Nephron (organoid): ENCODE data around the gene ZNF280C.
A peak's percentile ranks its signal among the peaks of the same experiment; 100 is the strongest.
"Not testable (repeated sequence)": the region's sequence is repeated elsewhere in the genome, so short reads cannot be mapped to it uniquely, and the experiment has no call there.

Experiments used
- H3K27ac Mint-ChIP-seq, 3 experiments: 2 replicates each; pipeline ENCODE4 v1.8.0; 2020; ENCODE audit warnings: mixed read lengths in 3 of 3, mild to moderate bottlenecking in 2 of 3, moderate library complexity in 1 of 3
- H3K27me3 Mint-ChIP-seq: 2 replicates; pipeline ENCODE4 v1.8.0; 2021; ENCODE audit warnings: low read depth, mild to moderate bottlenecking, moderate library complexity, mixed read lengths
- H3K36me3 Mint-ChIP-seq: 2 replicates; pipeline ENCODE4 v1.8.0; 2020; ENCODE audit warnings: low read depth, mixed read lengths
- H3K4me1 Mint-ChIP-seq: 2 replicates; pipeline ENCODE4 v1.8.0; 2020; ENCODE audit warnings: mixed read lengths
- H3K4me3 Mint-ChIP-seq, 3 experiments: 2 replicates each; pipeline ENCODE4 v1.8.0; 2020; ENCODE audit warnings: mild to moderate bottlenecking in 3 of 3, mixed read lengths in 3 of 3, moderate library complexity in 2 of 3
- H3K9me3 Mint-ChIP-seq: 2 replicates; pipeline ENCODE4 v1.8.0; 2020; ENCODE audit warnings: mixed read lengths
- CTCF ChIP-seq, 3 experiments: fragments of 200-600 bp; sonication (generic); IDR thresholded peaks; one replicate each; pipeline ENCODE4 v1.5.0; 2021; ENCODE audit warnings: antibody characterized with exemption in 3 of 3; ENCODE audit not compliant: unreplicated experiment in 3 of 3

Gene ZNF280C

GRCh38 chrX:130285710-130286109 lies 17.0 kb upstream of the ZNF280C start:
- Mint-ChIP-seq H3K36me3 (no peaks in the 10 kb centered on the region), H3K4me1 (peaks cover 6% of the 10 kb centered on the region)

GRCh38 chrX:130285069-130285620 lies 16.4 kb upstream of the ZNF280C start:
- H3K27me3 Mint-ChIP-seq, result no peaks in the 10 kb centered on the region
- no peak for TF ChIP-seq CTCF (IDR thresholded peaks at IDR 0.05; ENCODE audit: unreplicated experiment in 3 of 3)

More at GRCh38 chrX:130285710-130286109, 17.0 kb upstream of the ZNF280C start:
- Mint-ChIP-seq H3K27me3 (no peaks in the 10 kb centered on the region), H3K27ac (no peak overlapping the region), H3K4me3 (no peak overlapping the region), H3K9me3 (peaks cover 5% of the 10 kb centered on the region)
- TF ChIP-seq CTCF (IDR thresholded peaks at IDR 0.05; ENCODE audit: unreplicated experiment in 3 of 3), result no peak

GRCh38 chrX:130282151-130282550 lies 13.5 kb upstream of the ZNF280C start:
- TF ChIP-seq CTCF (IDR thresholded peaks at IDR 0.05; ENCODE audit: unreplicated experiment in 3 of 3), result no peak
- peaks cover 8% of the 10 kb centered on the region for H3K27me3 Mint-ChIP-seq
- H3K9me3 Mint-ChIP-seq, result peaks cover 2% of the 10 kb centered on the region
- peaks cover 6% of the 10 kb centered on the region for H3K4me1 Mint-ChIP-seq
- no peak overlapping the region for H3K4me3 Mint-ChIP-seq
- no peak overlapping the region for H3K27ac Mint-ChIP-seq
- H3K36me3 Mint-ChIP-seq, result no peaks in the 10 kb centered on the region

More at GRCh38 chrX:130285069-130285620, 16.4 kb upstream of the ZNF280C start:
- Mint-ChIP-seq H3K4me3 (no peak overlapping the region), H3K27ac (no peak overlapping the region), H3K9me3 (peaks cover 2% of the 10 kb centered on the region), H3K4me1 (peaks cover 6% of the 10 kb centered on the region), H3K36me3 (no peaks in the 10 kb centered on the region)

GRCh38 chrX:130280901-130281300 lies 12.2 kb upstream of the ZNF280C start:
- Mint-ChIP-seq H3K9me3 (peaks cover 2% of the 10 kb centered on the region), H3K36me3 (no peaks in the 10 kb centered on the region), H3K4me3 (no peak overlapping the region), H3K4me1 (peaks cover 6% of the 10 kb centered on the region), H3K27me3 (peaks cover 8% of the 10 kb centered on the region), H3K27ac (no peak overlapping the region)
- no peak for TF ChIP-seq CTCF (IDR thresholded peaks at IDR 0.05; ENCODE audit: unreplicated experiment in 3 of 3)

- H3K27ac Mint-ChIP-seq, H3K27me3 Mint-ChIP-seq, H3K4me3 Mint-ChIP-seq, H3K36me3 Mint-ChIP-seq, H3K4me1 Mint-ChIP-seq, H3K9me3 Mint-ChIP-seq: not testable (repeated sequence)
Measured at GRCh38 chrX:130272253-130272652, 3.6 kb upstream of the ZNF280C start.

GRCh38 chrX:130269391-130269790 lies 692 bp upstream of the ZNF280C start:
- Mint-ChIP-seq H3K4me1 (peaks cover 11% of the 10 kb centered on the region), H3K4me3 (peak overlapping the region in 1 of 3 experiments; percentile 20)
- not testable (repeated sequence) for H3K27me3 Mint-ChIP-seq, H3K36me3 Mint-ChIP-seq, H3K27ac Mint-ChIP-seq, H3K9me3 Mint-ChIP-seq

GRCh38 chrX:130267956-130268448 lies 697 bp downstream of the ZNF280C start:
- Mint-ChIP-seq H3K27me3 (peaks cover 5% of the 10 kb centered on the region), H3K4me3 (peak overlapping the region; percentile 97 to 99 (median 97)), H3K4me1 (peaks cover 11% of the 10 kb centered on the region), H3K36me3 (peaks cover 12% of the 10 kb centered on the region), H3K9me3 (peaks cover 7% of the 10 kb centered on the region), H3K27ac (peak overlapping the region; percentile 91 to 99 (median 99))
- TF ChIP-seq CTCF (IDR thresholded peaks at IDR 0.05; ENCODE audit: unreplicated experiment in 3 of 3), result no peak
